Astrocyte of the cerebellum (primary cell): ENCODE results near the gene C2orf78.

ENCODE experiments used
- DNase-seq: peaks from one replicate; pipeline ENCODE4 v3.0.0-alpha.2; 2011; ENCODE audit warnings: low read depth
- H3K4me3 ChIP-seq: 2 replicates; pipeline ENCODE4 v1.5.1; 2011; ENCODE audit warnings: mild to moderate bottlenecking, low read depth, low read length, moderate library complexity
- in situ Hi-C: cut with HindIII; loops from 2 replicates; pipeline ENCODE4 v1.10.0; 2017; ENCODE audit warnings: low sequenced_read_pairs
- TF ChIP-seq, protein P1 (sequence below): IDR thresholded peaks from 2 replicates; pipeline ENCODE4 v1.5.1; 2012; ENCODE audit warnings: low read length, low read depth, moderate library complexity, mild to moderate bottlenecking; ENCODE audit errors: missing control alignments

The C2orf78 gene

GRCh38 chr2:73855526-73855925 lies 71.5 kb downstream of the C2orf78 start:
- H3K4me3 ChIP-seq, result no peak overlapping the region
- TF ChIP-seq, protein P1, sequence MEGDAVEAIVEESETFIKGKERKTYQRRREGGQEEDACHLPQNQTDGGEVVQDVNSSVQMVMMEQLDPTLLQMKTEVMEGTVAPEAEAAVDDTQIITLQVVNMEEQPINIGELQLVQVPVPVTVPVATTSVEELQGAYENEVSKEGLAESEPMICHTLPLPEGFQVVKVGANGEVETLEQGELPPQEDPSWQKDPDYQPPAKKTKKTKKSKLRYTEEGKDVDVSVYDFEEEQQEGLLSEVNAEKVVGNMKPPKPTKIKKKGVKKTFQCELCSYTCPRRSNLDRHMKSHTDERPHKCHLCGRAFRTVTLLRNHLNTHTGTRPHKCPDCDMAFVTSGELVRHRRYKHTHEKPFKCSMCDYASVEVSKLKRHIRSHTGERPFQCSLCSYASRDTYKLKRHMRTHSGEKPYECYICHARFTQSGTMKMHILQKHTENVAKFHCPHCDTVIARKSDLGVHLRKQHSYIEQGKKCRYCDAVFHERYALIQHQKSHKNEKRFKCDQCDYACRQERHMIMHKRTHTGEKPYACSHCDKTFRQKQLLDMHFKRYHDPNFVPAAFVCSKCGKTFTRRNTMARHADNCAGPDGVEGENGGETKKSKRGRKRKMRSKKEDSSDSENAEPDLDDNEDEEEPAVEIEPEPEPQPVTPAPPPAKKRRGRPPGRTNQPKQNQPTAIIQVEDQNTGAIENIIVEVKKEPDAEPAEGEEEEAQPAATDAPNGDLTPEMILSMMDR, result no peak
- in situ Hi-C loops, result no loop called here
- DNase-seq, result no peak

DNA sequence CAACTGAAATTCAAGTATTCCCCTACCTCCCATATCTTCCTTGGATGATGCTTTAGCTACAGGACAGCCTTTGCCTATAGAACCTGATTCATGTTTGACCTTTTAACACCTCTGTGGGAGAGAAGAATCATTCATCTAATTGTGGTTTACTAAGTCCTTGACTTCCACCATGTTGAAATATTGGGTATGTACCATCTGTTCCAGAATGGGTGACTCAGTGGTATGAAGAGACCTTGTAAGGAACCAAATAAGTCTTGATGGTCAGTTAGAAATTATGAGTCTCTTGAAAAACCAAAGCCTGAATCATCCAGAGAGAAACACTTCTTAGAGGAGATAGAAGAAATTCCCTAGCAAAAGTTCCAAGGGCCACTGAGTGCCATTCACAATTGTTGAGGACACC lies 72.2 kb downstream of the C2orf78 start:
- TF ChIP-seq, protein P1, result no peak
- in situ Hi-C loops, result no loop called here
- no peak for DNase-seq

GRCh38 chr2:73859721-73860586 lies 76.0 kb downstream of the C2orf78 start:
- in situ Hi-C loops, result loop anchor here (5.0 kb wide), 1 partner anchor 37 kb away; no protein-coding TSS in a partner anchor

More for the DNA sequence above, 72.2 kb downstream of the C2orf78 start:
- H3K4me3 ChIP-seq, result no peak overlapping the region

DNA sequence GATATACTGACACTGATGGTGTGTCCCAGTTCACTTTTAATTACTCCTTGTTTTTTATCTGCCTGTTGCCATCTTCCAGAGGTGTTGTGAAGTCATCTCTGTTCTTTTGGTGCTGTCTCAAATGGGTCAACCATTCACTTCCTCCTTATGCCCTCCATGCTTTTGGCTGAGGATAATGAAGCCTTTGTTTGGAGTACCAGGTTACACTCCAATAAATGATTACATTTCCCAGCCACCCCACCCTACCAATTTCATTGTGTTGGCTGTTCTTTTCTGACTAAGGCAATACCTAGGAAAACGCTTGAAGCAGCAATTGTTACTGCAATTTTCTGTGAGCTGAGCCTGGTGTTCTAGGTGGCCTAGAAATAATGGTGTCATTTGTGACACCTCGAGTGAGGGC lies 79.0 kb downstream of the C2orf78 start:
- TF ChIP-seq, protein P1, result no peak
- in situ Hi-C loops, result loop anchor here (5.0 kb wide), 1 partner anchor 34 kb away; no protein-coding TSS in a partner anchor
- H3K4me3 ChIP-seq, result no peak overlapping the region
- DNase-seq, result no peak

More at GRCh38 chr2:73859721-73860586, 76.0 kb downstream of the C2orf78 start:
- TF ChIP-seq, protein P1, result no peak
- no peak overlapping the region for H3K4me3 ChIP-seq
- peak; percentile 26 for DNase-seq
